GM18526 (cell line): ENCODE results near the gene CCL21.

Experiments used
- POLR2A ChIP-seq: IDR thresholded peaks from 3 replicates; pipeline ENCODE4 v1.6.1; 2011; ENCODE audit not compliant: insufficient read length; ENCODE audit errors: extremely low read depth

CCL21 gene

DNA sequence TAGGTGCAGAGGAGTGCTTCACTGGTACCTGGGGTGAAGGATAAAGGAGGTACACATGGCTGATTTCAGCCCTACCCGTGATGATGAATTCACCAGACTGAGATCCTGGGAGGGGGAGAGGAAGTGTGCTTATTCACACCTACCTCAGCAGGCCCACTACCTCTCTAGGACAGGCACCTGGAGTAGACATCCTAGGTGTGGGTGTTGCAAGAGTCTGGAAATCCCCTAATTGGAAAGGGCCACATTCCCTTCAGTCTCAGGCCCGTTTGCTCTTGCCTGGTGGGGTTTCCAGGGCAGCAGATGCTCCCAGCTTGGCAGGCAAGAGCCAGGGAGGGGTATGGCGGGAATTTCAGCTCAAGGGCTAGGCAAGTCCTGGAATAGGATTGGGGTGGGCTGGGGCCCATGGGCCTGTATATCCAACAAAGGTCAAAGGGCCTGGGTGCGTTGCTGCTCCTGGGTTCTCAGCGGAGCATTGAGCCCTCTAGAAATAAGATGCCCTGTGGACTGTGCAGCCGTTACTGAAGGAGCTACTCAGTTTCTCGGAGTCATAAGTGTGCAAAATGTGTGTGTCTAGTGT, 5.8 kb upstream of the CCL21 start:
- TF ChIP-seq POLR2A: no peak

DNA sequence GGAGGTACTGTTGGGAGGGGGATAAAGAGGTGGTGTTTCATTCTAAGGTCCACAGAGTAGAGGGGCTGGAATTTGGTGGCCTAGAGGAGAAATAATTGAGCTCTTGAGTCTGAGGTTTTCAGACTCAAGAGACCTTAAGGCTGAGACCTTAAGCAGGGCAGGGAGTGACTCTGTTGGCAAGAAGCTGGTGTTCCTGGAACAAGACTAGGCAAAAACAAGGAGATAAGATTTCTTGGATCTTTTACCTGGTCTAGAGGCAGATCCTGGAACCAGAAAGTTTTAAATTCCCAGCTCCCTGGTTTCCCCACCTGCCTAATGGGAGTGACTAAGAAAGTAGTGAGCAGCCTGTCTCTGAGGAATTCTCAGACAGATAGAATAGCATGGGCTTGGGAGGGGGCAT, 4.1 kb upstream of the CCL21 start:
- TF ChIP-seq POLR2A: no peak

DNA sequence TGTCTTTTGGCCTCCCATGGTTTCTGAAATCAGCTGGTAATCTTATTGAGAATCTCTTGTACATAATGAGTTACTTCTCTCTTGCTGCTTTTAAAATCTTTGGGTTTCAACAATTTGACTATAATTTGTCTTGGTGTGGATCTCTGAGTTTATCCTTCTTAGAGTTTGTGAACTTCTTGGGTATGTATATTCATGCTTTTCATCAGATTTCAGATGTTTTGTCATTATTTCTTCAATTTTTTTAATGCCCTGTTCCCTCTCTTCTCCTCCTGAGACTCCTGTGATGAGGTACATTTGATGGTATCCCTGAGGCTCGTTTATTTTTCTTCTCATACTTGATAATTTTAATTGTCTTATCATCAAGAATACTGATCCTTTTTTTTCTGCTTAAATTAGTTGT, 2.2 kb upstream of the CCL21 start:
- no peak for TF ChIP-seq POLR2A

DNA sequence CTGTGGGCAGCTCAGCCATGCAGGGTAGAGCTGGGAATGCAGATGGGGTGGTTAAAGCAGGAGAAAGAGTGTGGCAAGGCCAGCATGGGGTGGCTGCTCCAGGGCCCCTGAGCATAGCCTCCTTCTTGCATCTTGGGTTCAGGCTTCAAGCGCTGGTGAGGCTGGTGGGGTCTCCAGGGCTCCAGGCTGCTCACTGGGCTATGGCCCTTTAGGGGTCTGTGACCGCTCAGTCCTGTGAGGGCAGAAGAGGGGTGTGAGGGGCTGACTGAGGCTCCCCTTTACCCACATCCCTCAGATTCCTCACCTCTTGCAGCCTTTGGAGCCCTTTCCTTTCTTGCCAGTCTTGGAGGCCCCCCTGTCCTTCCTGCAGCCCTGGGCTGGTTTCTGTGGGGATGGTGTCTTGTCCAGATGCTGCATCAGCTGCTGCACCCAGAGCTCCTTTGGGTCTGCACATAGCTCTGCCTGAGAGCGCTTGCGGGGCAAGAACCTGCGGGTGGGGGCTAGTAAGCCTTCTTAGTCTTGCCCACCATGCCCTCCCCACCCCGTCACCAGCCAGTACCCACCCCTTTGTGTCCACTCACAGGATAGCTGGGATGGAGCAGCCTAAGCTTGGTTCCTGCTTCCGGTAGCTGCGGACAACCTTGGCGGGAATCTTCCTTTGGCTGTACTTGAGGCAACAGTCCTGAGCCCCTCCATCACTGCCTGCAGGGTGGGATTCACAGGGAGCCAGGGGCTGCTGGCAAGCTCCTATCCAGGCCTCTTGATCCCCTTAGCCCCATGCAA, 549 bp downstream of the CCL21 start:
- TF ChIP-seq POLR2A: no peak

DNA sequence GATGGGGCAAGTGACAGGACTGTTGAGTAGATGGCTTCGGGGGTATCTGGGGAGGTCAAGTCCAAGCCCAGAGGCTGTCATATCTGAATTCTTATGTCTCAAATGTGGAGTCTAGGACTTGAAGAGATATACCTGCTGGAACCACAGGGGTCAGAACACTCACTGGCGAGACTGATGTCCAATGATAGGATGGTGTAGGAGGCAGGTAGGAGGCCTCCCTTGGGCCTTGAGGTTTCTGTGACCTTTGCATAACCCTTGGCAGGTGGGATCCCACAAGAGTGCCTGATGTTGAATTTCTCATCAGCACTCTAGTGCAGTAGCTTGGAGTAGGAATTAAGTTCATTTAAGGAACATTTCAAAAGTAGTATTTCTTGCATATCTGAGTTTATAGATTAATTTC, 2.8 kb downstream of the CCL21 start:
- TF ChIP-seq POLR2A: no peak

DNA sequence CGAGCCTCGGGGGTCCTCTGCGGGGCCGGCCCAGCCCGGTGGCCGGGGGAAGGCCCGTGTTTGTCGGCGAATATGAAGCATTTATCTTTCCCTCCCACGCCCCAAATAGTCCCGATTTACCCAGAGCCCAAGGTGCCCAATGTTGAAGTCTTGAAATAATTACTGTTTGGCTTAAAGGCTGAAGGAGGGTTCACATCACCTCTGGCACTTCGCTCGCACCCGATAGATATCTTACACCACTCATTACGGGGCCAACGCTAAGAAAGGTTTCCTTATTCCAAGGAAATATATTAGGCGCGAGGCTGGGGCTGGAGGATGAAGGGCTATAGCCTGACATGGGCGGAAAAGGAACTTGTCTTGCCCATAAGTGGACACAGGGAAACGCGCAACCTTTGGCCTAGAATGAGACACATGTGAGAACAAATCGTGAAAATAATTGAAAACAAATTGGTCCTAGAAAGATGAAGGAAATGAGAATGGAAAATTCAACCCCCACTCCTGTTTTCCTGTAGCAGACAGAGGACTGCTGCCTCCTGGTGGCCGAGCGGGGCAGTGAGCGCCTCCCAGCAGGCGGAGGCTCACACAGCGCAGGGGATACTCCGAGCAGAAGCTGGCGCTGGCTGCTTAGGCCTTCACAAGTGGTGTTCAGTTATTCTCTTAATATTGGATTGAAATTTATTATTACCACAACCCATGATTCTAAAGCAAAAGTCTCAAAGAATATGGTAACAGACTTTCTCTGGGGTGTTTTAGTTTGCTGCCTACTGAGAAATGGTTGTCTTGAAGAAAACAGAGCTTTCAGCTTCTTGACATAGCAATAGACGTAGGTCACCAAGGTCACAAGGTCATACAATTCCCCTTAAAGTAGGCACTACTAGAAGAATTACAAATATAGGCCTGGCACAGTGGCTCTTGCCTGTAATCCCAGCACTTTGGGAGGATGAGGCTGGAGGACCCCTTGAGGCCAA, 7.9 kb downstream of the CCL21 start:
- TF ChIP-seq POLR2A: no peak

DNA sequence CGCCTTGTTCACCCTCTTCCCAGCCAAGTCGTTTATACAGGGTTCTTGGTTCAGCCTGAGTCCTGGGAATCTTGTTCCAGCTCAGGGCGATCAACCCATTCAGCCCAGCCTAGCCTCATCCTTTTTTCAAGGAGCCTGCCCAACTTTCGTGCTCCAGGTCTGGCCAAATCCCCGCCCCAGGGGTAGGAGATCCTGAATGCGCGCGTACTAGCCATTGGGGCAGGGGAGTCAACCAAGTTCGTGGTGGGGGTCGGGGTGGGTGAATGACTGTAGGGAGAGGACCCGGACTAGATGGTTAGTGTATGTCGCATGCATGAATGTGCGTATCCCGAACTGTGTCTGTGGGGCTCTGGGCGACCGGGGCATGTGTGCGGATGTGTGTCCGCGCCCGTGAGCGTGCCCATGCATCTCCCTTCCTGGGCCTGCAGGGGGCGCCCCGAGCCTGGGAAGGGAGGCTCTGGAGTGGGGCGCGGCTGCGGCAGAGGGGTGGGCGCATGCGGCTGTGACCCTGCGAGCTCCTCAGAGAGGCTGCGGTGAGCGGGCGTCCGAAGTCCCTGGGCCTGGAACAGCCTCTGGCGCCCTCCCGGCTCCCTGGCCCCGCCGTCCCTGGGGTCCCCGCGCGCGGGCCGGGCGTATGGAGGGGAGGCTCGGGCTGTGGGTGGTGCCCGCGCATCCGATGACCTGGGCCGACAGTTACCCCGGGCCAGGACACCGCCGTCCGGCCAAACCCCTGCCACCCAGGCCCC, 8.7 kb downstream of the CCL21 start:
- no peak for TF ChIP-seq POLR2A

DNA sequence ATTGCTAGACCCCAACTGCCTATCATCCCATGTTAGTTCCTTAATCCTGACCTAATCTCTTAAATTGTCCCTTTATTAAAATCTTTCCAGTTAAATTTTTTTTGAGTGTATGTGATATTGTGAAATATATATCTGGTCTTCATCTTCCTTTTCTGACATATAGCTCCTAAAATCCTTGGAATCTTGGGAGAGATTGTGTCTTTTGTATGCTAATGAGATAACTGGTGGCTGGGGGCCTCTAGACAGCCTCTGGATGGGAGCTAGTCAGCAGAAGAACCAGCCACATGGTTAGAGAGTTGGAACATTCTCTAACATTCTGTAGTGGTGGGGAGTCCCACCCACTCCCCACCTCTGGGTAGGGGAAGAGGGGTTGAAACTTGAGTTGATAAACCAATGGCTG, 15.1 kb downstream of the CCL21 start:
- no peak for TF ChIP-seq POLR2A

DNA sequence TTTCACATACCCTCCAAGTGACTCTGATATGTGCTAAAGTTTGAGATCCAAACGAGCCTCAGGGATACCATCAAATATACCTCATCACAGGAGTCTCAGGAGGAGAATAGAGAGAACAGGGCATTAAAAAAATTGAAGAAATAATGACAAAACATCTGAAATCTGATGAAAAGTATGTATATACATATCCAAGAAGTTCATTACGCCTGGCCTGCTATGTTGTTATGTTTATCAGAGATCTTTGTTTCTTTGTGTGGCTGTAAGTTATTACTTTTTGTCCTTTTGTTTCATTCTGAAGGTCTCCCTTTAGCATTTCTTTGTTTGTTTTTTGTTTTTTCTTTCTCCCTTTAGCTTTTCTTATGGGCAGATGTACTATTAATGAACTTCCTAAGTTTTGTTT, 16.4 kb downstream of the CCL21 start:
- TF ChIP-seq POLR2A: no peak

DNA sequence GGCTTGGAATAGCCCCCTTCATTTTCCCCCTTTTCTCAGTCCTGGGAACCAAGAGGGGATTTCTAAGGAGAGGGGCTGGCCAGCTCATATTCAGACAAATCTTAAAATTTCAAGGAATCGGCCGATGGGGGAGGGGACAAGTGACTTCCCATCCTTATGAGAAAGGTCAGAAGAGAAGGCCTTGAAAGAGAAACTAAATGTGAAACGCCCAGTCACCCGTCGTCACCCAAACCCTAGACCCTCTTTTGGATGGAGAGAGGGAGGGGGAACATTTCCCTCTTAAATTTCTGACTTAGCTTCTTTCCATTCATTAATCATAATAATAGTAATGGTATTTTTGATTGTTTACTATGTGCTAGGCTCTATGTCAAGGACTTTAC, 18.0 kb downstream of the CCL21 start:
- TF ChIP-seq POLR2A: no peak

DNA sequence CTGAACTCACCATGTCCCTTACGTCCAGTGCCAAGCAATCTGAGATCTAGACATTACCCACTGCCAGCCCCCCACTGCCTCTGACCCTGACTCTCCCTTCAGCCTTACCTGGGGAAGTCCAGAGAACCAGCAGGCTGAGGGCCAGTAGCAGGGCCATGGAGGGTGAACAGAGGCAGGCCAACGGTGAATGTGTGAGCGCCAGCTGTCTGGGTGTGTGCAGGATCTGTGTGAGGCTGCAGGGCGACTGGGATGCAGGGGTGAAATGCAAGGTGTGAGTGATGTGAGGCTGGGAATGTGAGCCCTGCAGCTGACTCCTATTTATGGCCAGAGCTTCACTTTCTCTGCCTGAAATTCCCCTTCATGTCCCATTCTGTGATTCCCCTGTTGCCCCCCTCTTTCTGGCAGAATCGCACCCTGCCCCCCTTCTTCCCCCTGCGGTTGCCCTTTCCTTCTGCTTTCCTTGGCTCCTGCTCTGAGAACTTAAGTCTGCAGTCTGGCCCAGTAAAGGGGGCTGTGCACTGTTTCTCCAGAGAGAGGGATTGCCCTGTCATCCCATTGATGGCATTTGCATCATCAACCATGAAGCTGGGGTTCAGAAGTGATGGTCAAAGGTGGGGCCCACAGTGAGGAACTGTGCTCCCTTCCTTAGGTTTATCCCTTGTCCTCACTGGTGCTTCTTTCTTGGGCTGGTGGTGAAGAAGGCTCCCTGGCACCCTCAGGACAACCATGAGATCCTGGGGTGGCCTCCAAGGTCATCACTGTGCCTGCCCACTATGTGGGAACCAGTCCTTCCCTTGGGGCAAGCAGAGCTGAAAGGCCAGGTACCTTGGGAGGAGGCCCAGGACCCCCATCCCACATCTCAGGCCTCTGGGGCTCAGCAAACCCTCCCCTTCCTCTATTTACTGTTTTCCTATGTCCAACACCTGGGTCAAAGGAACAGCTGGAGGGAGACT, 18.7 kb downstream of the CCL21 start, which contains the start of gene CCL19:
Gene CCL19 (minus strand): TSS at position 294 of the 953 bp plus-strand sequence. CDS start 137 bp downstream, at position 157.
- TF ChIP-seq POLR2A: no peak

DNA sequence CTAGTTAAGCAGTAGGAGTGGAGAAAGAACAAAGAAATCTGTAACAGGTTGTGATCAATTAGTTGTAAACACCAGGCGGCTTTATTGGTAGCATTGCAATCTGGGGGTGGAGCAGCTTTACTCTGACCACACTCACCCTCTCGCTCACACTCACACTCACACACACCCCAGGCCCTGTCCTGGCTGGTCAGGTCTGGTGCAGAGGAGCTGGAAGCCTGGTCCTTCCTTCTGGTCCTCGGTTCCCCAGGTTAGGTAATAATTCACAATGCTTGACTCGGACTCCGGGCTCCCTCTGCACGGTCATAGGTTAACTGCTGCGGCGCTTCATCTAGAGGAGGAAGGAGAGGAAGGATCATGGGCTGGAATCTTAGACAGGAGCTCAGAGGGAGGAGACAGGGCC, 20.4 kb downstream of the CCL21 start:
- TF ChIP-seq POLR2A: no peak

DNA sequence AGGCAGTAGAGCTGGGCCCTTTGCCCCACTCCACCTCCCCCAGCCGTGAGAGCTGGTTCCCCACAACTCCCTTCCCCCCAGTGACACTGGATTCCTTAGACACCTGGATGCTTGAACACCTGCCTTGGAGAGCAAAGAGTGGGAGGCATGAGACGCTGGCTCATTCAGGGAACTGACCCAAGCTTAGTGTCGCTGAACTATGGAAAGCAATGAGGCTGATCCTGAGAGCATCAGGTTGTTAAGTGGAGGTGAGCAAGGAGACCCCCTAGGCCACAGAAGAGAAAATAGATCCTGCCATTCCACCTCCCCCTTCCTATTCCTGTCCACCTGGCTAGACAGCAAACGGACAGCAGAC, 20.8 kb downstream of the CCL21 start:
- TF ChIP-seq POLR2A: no peak

DNA sequence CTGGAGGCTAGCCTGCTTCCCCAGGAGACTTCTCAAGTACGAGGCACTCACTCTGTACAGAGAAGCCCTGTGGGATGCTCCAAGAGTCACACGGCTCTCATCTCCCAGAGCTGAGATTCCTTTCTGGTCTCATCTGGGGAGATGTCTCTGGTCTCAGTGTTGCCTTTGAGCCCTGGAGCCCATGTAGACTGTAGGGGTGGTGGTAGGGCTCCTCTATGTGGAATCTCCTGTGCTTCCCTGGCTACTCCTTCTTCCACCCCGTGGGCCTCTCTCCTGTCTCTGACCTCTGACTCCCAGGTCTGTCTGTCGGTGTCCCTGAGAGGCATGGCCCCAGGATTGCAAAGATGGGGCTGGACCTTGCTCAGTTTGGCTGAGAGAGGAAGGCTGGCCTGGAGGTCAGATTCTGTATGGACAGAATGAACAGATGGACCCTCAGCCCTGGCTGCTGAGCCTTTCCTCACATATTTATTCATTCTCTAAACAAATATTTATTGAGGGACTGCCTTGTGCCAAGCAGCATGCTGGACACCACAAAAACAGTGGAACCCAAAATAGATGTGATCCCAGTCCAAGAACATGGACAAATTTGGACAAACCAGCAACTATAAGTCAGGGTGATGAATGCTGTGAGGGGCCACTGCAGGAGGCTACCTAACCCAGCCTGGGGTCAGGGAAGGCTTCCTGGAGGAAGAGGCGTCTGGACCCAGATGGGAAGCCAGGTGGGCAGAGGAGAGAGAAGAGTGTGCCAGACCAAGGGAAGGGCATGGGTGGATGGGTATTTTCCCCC, 21.4 kb downstream of the CCL21 start:
- TF ChIP-seq POLR2A: no peak
